Anterior cingulate cortex (tissue), 58 donors: ENCODE measurements around the gene ATF6.

Experiments
- DNase-seq, 58 donors: peaks; one replicate each; lab custom pipeline; 2025; lab: John Stamatoyannopoulos, UW

Gene ATF6

DNA sequence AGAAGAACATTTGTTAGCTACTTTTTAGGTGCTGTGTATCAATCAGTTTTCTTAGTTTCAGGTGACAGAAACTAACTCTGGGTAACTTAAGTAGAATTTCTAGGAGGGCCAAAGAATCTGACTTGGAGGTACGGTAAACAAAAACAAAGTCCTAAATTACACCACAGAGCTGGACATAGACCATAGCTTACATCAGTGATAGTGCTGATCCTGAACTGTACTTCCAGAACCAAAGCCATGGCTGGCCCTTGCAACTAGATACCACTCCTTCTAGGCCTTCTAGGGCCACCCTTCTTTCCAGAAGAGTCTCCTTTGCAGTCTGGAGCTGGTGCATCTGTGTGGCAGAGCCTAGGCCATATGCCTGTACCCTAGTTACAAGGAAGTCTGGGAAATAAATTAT lies 163.0 kb downstream of the ATF6 start:
- no peak for DNase-seq

DNA sequence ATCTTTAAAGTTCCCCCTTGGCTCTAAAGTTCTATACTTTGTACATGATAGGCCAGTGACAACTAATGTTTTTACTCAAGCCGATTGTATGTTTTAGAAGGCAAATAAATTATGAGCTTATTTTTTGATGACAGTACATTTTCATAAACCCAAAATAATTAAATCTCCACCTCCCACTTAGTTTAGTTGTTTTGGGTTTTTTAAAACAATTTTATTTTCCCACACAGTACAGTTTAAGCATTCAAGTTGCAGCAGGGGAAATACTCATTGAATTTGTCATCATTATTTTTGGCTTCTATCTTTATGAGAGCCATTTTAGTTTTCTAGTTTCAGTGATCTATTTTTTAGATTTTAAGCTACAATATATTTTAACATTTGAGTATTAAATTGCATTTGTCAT lies 163.9 kb downstream of the ATF6 start:
- DNase-seq, result no peak

DNA sequence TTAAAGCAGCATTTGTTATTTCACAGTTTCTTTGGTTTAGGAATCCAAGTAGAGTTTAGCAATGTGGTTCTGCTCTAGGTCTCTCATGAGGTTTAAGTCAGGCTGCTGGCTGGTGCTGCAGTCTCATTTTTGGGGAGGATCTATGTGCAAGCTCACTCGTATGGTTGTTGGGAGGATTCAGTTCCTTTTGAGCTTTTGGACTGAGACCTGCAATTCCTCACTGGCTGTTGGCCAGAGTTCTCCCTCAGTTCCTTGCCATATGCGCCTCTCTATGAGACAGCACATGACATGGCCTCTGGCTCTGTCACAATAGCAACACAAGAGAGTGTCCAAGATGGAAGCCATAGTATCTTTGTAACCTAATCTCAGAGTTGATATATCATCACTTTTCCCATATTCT lies 166.5 kb downstream of the ATF6 start:
- DNase-seq, result peak in 1 of 58 donors; percentile 4

DNA sequence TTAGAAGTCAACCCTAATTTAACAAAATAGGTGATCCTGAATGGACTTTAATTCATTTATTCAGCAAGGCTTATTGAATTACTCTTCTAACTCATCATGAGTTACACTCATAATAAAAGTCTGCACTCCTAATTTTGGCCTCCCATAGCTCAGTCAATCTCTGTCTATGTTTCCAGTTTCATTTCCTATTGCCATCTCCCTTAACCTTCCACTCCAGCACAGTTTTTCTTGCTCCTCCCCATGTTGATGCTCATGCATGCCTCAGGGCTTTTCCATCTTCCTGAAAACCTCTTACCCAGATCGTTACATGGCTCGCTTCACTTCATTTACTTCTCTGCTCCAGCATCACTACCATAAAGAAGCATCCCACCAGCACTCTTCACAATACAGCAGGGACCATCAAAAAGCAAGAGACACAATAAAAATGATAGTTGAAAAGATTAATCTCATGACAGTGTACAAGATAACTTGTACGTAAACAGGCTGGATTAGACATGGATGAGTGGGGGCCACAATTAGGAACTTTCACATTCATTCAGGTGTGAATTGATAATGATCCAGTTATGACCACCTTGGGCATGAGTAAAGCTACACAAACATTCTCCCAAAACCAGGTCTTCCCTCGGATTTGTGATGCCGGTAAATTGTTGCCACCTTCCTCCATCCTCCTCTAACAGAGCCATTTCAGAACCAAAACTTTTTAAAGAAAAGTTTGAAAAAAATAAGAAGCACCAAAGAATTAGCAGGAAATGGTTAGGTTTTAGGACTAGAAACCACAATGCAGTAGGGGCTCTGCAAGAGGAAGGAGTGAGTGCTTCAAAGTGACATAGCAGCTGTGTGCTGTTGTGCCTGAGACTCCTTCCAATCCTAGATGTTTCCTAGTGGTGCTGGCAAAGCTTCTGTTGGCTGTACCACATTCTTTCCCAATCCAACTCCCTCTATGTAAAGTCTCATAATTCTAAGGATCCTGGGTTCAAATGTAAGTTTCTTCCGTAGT lies 167.8 kb downstream of the ATF6 start:
- DNase-seq, result no peak

DNA sequence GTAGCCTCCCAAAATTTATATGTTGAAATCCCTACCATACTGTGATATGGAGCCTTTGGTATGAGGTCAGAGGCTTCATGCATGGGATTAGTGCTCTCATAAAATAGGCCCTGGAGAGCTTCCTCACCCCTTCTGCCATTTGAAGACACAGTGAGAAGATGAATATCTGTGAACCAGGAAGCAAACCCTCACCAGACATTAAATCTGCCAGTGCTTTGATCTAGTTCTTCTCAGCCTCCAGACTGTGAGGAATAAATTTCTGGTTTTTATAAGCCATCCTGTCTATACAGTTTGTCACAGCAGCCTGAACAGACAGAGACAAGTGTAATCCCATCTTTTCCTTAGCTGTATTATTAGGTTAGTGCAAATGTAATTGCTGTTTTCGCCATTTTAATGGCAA lies 169.1 kb downstream of the ATF6 start:
- no peak for DNase-seq

DNA sequence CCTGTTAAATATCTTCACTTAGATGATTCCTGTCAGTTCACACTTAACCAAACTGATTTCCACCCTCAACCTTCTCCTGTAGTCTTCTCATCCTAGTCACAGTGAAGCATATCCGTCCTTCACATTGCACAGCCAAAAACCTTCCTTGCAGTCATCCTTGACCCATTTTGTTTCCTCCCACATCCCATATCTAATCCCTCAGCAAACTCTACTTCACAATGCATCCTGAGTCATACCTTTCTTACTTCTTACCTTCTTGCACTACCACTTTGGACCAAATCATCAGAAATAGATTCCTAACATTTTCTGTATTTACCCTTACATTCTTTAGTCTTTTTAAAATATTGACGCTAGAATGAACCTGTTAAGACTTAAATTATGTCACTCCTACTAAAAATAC lies 170.7 kb downstream of the ATF6 start:
- DNase-seq, result no peak

DNA sequence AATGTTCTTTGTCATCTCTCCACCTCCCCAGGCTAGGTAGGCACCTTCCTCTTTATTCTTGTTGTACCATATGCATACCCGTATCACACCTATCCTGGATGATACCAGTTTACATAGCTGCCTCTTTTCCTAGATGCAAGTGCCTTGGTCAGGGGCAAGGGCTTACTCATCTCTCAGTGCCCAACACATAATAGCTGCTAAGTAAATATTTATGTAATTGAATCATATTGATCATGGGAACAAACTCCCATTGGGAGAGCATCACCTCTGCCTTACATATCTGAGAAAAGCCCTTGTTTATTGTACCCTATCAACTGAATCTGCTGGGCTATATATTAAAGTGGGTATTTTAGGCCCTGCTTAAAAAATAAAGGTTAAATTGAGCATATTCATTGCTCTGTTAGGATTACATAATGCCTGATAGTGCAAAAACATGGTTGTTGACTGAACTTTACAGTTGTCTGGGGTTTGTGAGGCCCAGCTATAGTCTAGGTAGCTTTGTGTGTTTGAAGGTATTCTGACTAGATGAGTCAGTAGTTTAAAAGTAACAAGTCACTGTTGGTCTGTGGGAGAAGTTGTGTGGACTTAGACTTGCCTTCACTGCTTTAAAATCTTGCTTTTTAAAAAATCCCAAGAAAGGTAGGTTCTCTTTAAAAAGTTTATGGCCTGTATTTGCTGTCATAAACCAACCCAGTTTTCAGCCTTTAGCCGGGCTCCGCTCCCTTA lies 174.9 kb downstream of the ATF6 start:
- no peak for DNase-seq

DNA sequence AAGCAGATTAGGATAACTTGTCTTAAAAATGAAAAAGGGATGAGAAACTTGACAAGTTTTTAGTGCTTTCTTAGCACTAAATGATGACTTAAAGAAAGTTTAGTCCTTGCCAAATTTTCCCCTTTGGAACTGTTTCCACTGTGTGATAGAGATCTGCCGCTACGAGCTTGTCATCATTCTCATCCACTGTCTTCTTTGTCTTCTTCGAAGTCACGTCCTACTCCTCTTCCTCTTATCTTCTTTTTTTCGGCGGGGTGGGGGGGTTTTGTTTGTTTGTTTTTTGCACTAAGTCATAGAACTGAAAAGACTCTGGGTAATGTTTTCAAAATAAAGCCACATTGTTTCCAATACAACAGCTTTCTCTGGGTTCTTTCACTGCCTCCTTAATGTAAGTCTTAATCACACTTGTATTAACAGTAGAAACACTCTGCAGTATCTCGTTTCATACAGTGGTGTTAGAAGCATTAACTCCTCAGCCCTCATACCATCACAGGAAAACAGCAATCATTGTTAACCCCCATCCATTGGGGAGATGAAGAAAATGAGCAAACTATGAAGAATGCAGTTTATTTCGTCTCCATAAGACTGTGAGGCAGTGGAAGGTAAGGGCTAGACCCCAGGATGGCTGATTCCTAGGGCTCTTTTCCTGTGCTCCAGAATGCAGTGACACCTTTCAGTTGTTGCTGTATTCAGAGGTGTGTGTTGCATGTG lies 175.8 kb downstream of the ATF6 start:
- no peak for DNase-seq

DNA sequence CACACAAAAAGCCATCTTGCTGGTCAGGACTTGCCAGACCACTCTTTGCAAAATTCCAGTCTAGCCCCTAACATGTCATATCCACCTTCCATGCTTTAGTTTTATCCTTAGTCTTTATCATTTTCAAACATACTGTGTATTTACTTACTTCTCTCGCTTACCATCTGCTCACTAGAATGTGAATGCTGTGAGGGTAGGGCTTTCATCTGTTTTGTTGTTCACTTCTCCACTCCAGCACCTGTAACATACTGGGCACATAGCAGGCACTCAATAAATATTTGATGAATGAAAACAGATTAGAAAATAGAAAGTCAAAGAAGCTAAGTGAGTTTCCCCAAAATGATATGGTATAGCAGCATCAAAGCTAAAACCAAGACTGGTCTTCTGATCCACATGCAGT lies 177.6 kb downstream of the ATF6 start:
- no peak for DNase-seq

DNA sequence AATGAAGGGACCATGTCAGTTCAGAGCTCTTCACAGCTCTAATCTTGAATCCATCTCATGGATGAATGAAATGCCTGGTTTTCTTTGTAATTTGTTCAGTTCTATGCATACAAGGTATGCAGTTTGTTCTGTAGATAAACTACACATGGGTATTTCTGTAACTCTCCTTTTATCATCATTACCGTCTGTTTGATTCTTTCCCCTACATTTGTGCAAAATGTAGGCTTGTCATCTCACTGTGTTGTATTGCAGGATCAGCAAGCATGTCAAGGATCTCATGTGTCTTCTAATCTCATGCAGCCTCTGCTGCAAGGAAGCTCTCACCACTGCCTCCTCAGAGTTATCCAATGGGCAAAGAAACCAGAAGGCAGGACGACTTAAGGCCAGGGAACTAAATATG lies 178.3 kb downstream of the ATF6 start:
- no peak for DNase-seq

DNA sequence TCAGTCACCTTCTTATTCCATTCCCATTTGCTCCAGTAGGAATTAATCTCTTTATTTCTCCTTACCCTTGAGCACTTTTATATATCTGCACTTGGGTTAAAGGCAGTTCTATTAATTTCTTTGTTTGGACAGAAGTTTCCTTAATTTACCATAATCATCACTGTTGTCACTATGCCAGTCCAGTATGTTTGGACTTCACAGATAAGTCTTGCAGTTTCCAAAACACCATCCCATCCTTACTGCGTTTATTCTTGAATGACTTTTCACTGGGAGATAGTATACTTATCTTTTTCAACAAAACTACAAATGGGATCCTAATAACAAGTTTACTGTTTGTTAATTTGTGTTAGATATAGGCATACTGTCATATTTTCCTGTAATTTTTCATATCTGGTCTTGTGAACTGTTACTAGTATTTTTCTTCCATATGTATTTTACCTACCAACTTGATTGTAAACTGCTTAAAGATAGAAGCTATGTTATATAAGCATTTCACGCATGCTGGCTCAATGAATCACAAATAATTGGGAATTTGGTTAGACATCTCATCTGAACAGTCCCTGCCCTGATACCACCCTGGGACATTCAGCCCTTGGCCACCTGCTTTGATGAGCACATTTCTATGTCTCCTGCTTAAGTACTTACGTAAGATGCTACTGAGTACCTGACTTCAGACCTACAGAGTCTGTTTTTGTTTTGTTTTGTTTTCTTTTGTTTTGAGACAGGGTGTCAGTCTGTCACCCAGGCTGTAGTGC lies 179.4 kb downstream of the ATF6 start:
- no peak for DNase-seq

DNA sequence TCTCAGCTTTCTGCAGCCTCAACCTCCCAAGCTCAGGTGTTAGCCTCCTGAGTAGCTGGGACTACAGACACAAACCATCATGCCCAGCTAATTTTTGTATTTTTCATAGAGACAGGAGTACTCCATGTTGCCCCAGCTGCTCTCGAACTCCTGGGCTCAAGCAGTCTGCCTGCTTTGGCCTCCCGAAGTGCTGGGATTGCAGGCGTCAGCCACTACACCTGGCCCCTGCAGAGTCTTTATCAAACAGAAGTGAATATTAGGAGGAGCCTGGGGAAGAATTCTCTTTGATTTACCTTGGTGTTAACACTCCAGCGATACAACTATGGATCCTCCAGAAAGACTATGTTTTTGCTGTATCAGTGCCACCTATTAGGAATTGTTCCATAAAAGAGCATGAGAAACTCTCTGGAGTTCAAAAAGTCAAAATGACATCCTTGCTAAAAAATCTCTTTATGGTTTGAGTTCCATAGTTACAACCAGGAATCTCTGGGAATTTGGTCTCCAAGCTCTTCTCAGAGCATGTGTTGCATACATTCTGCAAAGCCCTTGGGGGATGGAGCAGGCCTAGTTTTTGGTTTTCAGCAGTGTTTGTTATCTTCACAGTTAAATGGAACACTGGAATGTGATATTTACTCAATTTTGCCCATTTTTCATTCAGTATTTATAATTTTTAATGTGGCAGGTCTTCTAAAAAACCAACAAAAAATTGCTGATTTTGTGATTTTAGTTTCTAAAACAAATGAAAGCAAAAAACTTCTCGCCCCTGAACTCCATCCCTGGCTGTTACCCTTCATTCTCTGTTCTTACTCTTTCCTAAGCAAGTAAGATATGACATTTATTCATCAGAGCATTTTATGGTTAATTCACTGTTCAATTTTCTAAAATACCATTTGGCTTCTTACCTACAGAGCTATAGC lies 180.2 kb downstream of the ATF6 start:
- DNase-seq, result no peak

DNA sequence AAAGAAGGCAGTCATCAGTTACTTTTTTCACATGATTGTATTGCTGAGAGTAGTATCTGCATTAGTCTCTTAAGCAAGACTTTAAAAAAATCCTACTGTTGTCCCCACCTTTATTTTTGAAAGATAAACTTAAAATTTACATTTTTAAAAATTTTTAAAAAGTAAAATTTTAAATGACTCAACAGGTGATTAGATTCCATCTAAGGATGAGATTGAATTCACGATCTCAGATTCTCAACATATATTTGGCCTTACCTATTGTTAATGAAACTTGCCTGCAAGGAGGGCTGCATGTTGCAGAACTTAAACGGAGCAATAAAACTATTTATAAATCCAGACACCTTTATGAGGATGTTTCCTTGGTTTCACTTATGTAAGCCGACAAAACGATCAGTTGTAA lies 182.3 kb downstream of the ATF6 start:
- no peak for DNase-seq

DNA sequence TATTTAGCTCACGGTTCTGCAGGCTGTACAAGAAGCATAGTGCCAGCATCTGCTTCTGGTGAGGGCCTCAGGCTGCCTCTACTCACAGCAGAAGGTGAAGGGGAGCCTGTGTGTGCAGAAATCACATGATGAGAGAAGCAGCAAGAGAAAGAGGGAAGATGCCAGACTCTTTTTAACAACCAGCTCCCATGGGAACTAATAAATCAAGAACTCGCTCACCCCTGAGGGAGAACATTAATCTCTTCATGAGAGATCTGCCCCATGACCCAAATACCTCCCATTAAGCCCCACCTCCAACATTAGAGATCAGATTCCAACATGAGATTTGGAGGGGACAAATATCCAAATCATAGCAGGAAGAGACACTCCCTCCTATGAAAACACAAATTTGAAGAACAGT lies 183.4 kb downstream of the ATF6 start:
- DNase-seq, result no peak

DNA sequence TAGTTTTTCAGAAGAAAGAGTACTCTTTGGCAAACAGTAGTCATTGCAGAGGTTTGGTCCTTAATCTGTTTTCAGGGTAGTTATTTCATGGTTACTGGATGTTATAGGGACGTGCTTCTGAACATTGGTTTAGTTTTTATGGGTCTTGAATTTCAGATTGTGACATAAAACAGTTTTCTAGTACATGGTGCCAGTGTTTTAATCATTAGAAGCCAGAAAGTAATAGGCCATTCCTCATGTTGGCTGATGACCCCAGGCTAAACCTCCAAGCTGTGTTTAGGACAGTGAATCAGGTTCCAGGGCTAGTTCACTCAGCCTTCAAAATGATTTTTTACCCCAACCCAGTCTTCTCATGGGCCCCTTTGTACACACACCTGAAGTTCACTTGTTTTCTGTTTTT lies 184.3 kb downstream of the ATF6 start:
- no peak for DNase-seq

DNA sequence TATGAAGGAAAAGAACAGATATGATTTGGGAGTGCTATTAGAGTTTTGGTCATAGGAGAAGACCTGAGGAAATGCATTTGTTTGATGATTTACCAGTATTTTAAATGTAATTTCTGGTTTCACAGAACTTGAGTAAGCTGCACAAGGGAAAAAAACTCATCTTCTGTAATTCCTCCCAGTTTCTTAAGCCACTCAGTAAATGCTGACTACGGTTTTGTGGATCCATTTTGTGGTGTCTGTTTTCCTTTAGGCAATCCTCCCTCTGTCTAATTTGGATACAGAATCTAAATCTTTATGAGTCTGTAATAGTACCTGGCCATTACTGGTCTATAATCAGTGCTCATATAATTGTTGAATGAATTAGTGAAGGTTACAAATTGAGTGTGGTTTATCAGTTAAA lies 185.5 kb downstream of the ATF6 start:
- no peak for DNase-seq

DNA sequence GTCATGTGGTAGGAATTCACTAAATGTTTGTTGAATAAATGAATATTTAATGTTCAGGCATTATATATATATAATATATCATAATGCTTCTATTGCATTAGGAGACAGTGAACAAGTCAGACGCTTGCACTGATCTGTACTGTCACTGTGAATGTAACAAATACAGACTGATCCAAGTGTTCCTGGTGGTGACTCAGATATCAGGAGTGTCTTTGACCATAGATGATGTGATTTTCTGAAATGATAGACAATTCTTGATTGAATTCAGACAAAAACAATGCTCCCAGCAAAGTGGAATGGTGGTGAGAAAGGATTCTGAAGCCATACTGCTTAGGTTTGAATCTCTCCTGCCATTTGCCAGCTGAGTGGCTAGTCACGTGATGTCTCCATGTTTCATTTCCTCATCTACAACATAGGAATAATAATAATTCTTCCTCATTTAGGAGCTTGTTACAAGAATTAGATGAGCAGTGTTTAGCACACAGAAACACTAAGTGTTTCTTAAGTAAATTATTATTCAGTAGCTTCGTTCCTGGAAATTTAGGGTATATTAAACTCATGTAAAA lies 186.6 kb downstream of the ATF6 start:
- DNase-seq, result no peak

DNA sequence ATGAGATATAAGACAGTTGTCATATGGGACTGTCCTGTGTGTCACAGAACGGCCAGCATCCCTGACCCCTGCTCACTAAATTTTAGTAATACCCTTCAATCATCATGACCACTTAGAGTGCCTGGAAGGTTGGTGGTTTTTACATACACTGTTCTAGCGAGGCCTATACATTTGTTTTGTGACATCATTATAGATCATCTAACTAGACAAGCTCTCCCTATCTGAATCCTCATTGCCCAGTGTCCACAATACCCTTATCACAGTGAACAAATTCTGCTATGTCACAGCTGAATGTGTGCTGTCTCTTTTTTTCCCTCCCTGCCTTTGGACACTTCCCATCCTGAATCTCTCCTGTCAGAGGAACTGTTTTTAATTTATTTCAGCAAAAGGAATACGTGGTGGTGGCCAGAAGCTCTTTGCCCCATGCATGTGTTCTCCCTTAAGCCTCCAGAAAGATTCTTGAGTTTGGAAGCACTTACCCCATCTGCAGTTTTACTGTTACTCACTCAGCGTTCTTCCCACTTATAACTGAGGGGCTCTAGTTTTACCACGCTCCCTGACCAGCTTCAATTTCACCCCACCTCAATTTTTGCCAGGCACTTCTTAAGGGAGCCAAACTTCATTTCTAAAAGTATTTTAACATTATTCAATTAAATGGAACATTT lies 187.3 kb downstream of the ATF6 start:
- DNase-seq, result no peak
